GM23338 (cell line): ENCODE data around the gene SDC3.

ENCODE experiments used
- CREB1 ChIP-seq: fragments of 250-450 bp; sonication (Bioruptor Pico); IDR thresholded peaks from 2 replicates; pipeline ENCODE4 v1.5.0; 2020; ENCODE audit warnings: low read depth, mild to moderate bottlenecking, moderate library complexity
- EZH2 ChIP-seq: fragments of 200-600 bp; sonication (generic); IDR thresholded peaks from one replicate; pipeline ENCODE4 v1.8.0; 2017; ENCODE audit warnings: antibody characterized with exemption, mild to moderate bottlenecking, low read depth; ENCODE audit not compliant: unreplicated experiment
- EZH2phosphoT487 ChIP-seq: fragments of 200-600 bp; sonication (generic); IDR thresholded peaks from one replicate; pipeline ENCODE4 v1.8.1; 2018; ENCODE audit warnings: antibody characterized with exemption; ENCODE audit not compliant: unreplicated experiment
- JUNB ChIP-seq: IDR thresholded peaks from one replicate; pipeline ENCODE4 v1.6.1; 2016; ENCODE audit warnings: antibody characterized with exemption; ENCODE audit not compliant: unreplicated experiment
- NANOG ChIP-seq: IDR thresholded peaks from 2 replicates; pipeline ENCODE4 v1.6.1; 2016; ENCODE audit warnings: antibody characterized with exemption, borderline replicate concordance
- POLR2AphosphoS5 ChIP-seq: IDR thresholded peaks from 2 replicates; pipeline ENCODE4 v1.6.1; 2016; ENCODE audit warnings: antibody characterized with exemption, low read depth
- TF ChIP-seq, protein P1 (sequence below), 2 experiments: fragments of 200-600 bp in 1 of 2; sonication (generic) in 1 of 2; conservative IDR thresholded peaks; 2 replicates each; pipeline versions ENCODE4 v1.5.1 to v1.6.1; 2016 to 2017; ENCODE audit warnings: antibody characterized with exemption in 2 of 2, low read depth in 2 of 2, mild to moderate bottlenecking in 2 of 2, moderate library complexity in 1 of 2
- TF ChIP-seq, protein P2 (sequence below): IDR thresholded peaks from one replicate; pipeline ENCODE4 v1.6.1; 2018; ENCODE audit warnings: antibody characterized with exemption; ENCODE audit not compliant: unreplicated experiment
- TF ChIP-seq, protein P3 (sequence below): fragments of 250-450 bp; sonication (Bioruptor Pico); IDR thresholded peaks from 2 replicates; pipeline ENCODE4 v1.5.0; 2020; ENCODE audit warnings: mild to moderate bottlenecking, moderate library complexity

DNA sequence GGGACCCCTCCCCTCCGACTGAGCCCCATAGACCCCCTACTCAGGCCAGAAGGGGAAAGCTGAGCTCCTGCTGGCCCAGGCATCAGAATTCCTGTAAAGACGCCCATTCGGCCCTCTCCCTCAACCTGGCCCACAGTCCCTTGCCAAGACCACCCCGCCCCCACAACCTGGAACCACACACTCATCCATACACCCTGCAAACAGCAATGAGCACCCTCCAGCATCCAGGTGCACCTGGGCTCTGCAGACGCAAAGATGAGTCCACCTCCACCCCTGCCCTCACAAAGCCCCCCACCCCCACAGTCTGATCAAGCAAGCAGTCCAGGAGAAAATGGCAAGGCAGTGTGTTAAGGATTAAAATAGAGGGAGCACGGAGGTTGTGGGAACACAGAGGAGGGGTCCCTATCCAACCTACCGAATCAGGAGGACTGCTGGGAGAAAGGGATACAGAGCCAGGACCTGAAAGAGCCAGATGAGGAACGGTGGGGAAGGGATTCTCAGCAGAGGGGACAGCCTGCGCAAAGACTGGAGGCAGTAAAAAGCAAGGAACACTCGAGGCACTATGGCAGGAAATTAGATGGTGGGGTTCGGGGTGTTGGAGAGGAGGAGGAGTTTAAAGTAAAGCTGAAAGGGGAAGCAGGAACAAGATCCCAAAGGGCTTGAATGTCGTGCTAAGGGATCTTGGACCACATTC lies 83.7 kb downstream of the SDC3 start:
- TF ChIP-seq, protein P1, sequence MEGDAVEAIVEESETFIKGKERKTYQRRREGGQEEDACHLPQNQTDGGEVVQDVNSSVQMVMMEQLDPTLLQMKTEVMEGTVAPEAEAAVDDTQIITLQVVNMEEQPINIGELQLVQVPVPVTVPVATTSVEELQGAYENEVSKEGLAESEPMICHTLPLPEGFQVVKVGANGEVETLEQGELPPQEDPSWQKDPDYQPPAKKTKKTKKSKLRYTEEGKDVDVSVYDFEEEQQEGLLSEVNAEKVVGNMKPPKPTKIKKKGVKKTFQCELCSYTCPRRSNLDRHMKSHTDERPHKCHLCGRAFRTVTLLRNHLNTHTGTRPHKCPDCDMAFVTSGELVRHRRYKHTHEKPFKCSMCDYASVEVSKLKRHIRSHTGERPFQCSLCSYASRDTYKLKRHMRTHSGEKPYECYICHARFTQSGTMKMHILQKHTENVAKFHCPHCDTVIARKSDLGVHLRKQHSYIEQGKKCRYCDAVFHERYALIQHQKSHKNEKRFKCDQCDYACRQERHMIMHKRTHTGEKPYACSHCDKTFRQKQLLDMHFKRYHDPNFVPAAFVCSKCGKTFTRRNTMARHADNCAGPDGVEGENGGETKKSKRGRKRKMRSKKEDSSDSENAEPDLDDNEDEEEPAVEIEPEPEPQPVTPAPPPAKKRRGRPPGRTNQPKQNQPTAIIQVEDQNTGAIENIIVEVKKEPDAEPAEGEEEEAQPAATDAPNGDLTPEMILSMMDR (conservative IDR thresholded peaks at IDR 0.05; ENCODE audit: low read depth in 2 of 2) = no peak
- TF ChIP-seq POLR2AphosphoS5 (no peak), CREB1 (no peak), JUNB (no peak), NANOG (no peak), EZH2phosphoT487 (no peak), EZH2 (no peak)
- TF ChIP-seq, protein P2, sequence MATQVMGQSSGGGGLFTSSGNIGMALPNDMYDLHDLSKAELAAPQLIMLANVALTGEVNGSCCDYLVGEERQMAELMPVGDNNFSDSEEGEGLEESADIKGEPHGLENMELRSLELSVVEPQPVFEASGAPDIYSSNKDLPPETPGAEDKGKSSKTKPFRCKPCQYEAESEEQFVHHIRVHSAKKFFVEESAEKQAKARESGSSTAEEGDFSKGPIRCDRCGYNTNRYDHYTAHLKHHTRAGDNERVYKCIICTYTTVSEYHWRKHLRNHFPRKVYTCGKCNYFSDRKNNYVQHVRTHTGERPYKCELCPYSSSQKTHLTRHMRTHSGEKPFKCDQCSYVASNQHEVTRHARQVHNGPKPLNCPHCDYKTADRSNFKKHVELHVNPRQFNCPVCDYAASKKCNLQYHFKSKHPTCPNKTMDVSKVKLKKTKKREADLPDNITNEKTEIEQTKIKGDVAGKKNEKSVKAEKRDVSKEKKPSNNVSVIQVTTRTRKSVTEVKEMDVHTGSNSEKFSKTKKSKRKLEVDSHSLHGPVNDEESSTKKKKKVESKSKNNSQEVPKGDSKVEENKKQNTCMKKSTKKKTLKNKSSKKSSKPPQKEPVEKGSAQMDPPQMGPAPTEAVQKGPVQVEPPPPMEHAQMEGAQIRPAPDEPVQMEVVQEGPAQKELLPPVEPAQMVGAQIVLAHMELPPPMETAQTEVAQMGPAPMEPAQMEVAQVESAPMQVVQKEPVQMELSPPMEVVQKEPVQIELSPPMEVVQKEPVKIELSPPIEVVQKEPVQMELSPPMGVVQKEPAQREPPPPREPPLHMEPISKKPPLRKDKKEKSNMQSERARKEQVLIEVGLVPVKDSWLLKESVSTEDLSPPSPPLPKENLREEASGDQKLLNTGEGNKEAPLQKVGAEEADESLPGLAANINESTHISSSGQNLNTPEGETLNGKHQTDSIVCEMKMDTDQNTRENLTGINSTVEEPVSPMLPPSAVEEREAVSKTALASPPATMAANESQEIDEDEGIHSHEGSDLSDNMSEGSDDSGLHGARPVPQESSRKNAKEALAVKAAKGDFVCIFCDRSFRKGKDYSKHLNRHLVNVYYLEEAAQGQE = no peak
- TF ChIP-seq, protein P3, sequence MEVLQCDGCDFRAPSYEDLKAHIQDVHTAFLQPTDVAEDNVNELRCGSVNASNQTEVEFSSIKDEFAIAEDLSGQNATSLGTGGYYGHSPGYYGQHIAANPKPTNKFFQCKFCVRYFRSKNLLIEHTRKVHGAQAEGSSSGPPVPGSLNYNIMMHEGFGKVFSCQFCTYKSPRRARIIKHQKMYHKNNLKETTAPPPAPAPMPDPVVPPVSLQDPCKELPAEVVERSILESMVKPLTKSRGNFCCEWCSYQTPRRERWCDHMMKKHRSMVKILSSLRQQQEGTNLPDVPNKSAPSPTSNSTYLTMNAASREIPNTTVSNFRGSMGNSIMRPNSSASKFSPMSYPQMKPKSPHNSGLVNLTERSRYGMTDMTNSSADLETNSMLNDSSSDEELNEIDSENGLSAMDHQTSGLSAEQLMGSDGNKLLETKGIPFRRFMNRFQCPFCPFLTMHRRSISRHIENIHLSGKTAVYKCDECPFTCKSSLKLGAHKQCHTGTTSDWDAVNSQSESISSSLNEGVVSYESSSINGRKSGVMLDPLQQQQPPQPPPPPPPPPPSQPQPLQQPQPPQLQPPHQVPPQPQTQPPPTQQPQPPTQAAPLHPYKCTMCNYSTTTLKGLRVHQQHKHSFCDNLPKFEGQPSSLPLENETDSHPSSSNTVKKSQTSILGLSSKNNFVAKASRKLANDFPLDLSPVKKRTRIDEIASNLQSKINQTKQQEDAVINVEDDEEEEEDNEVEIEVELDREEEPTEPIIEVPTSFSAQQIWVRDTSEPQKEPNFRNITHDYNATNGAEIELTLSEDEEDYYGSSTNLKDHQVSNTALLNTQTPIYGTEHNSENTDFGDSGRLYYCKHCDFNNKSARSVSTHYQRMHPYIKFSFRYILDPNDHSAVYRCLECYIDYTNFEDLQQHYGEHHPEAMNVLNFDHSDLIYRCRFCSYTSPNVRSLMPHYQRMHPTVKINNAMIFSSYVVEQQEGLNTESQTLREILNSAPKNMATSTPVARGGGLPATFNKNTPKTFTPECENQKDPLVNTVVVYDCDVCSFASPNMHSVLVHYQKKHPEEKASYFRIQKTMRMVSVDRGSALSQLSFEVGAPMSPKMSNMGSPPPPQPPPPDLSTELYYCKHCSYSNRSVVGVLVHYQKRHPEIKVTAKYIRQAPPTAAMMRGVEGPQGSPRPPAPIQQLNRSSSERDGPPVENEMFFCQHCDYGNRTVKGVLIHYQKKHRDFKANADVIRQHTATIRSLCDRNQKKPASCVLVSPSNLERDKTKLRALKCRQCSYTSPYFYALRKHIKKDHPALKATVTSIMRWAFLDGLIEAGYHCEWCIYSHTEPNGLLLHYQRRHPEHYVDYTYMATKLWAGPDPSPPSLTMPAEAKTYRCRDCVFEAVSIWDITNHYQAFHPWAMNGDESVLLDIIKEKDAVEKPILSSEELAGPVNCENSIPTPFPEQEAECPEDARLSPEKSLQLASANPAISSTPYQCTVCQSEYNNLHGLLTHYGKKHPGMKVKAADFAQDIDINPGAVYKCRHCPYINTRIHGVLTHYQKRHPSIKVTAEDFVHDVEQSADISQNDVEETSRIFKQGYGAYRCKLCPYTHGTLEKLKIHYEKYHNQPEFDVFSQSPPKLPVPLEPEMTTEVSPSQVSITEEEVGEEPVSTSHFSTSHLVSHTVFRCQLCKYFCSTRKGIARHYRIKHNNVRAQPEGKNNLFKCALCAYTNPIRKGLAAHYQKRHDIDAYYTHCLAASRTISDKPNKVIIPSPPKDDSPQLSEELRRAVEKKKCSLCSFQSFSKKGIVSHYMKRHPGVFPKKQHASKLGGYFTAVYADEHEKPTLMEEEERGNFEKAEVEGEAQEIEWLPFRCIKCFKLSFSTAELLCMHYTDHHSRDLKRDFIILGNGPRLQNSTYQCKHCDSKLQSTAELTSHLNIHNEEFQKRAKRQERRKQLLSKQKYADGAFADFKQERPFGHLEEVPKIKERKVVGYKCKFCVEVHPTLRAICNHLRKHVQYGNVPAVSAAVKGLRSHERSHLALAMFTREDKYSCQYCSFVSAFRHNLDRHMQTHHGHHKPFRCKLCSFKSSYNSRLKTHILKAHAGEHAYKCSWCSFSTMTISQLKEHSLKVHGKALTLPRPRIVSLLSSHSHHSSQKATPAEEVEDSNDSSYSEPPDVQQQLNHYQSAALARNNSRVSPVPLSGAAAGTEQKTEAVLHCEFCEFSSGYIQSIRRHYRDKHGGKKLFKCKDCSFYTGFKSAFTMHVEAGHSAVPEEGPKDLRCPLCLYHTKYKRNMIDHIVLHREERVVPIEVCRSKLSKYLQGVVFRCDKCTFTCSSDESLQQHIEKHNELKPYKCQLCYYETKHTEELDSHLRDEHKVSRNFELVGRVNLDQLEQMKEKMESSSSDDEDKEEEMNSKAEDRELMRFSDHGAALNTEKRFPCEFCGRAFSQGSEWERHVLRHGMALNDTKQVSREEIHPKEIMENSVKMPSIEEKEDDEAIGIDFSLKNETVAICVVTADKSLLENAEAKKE (CRISPR knock-in tag) = no peak
